22Rv1 (cell line): Measurements from ENCODE around the gene ADGRL3.

Experiments used
- H3K27ac ChIP-seq: fragments of 450-650 bp; 2 replicates; pipeline ENCODE4 v1.5.1; 2017
- ZFX ChIP-seq: fragments of 450-650 bp; IDR thresholded peaks from 2 replicates; pipeline ENCODE4 v1.6.1; 2017; ENCODE audit warnings: antibody characterized with exemption, borderline replicate concordance
- TF ChIP-seq, protein P1 (sequence below): fragments of 450-650 bp; IDR thresholded peaks from 2 replicates; pipeline ENCODE4 v1.5.1; 2017; ENCODE audit warnings: mild to moderate bottlenecking

ADGRL3 gene

GRCh38 chr4:62093735-62094134 is 893.6 kb downstream of the ADGRL3 start:
- H3K27ac ChIP-seq = no peak overlapping the region
- TF ChIP-seq, protein P1, sequence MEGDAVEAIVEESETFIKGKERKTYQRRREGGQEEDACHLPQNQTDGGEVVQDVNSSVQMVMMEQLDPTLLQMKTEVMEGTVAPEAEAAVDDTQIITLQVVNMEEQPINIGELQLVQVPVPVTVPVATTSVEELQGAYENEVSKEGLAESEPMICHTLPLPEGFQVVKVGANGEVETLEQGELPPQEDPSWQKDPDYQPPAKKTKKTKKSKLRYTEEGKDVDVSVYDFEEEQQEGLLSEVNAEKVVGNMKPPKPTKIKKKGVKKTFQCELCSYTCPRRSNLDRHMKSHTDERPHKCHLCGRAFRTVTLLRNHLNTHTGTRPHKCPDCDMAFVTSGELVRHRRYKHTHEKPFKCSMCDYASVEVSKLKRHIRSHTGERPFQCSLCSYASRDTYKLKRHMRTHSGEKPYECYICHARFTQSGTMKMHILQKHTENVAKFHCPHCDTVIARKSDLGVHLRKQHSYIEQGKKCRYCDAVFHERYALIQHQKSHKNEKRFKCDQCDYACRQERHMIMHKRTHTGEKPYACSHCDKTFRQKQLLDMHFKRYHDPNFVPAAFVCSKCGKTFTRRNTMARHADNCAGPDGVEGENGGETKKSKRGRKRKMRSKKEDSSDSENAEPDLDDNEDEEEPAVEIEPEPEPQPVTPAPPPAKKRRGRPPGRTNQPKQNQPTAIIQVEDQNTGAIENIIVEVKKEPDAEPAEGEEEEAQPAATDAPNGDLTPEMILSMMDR = no peak

DNA sequence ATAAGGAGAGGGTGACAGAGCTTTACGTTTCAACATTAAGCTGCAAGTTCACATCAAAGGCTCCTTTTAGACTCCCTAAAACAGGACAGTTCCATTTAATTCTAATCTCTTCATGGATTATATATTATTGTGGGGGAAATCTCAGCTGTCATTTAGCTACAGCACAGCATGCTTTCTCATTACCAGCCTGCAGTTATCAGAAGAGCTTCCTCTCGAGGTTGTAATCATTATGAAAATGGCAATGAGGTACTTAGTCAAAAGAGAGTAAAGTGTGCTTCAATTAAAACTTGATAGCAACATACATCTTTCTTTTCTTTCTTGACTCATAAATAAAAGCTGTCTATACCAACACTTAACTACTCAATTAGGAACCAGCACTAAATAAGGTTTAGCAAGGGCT is 896.8 kb downstream of the ADGRL3 start:
- TF ChIP-seq ZFX = no peak
- TF ChIP-seq, protein P1 = no peak
- no peak overlapping the region for H3K27ac ChIP-seq

GRCh38 chr4:62115216-62115615 is 915.1 kb downstream of the ADGRL3 start:
- TF ChIP-seq, protein P1 = no peak
- no peak for TF ChIP-seq ZFX
- H3K27ac ChIP-seq = no peak overlapping the region

- H3K27ac ChIP-seq = no peak overlapping the region
- TF ChIP-seq ZFX = no peak
- TF ChIP-seq, protein P1 = no peak
Measured at GRCh38 chr4:62117886-62118285, 917.8 kb downstream of the ADGRL3 start.

GRCh38 chr4:62118558-62118957 is 918.4 kb downstream of the ADGRL3 start:
- H3K27ac ChIP-seq = no peak overlapping the region
- TF ChIP-seq, protein P1 = no peak
- TF ChIP-seq ZFX = no peak

DNA sequence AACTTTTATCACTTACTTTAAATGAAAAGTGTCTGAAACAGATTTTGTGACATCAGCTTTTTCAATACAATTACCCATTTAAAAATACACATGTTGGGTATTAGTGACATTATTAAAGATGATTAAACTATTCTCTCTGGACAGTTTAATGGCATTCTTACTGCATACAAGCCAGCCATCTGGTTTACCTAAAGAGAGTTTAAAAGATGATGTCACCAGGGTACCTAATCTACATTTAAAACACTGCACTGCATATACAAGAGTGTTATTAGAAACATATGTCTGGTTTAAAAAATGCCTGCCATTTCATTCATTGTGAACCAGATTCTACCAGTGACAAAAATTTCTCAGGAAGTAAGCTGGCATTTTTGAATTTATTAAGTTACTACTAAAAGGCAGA is 919.1 kb downstream of the ADGRL3 start:
- H3K27ac ChIP-seq = no peak overlapping the region
- TF ChIP-seq, protein P1 = no peak
- TF ChIP-seq ZFX = no peak

- TF ChIP-seq ZFX = no peak
- TF ChIP-seq, protein P1 = no peak
- no peak overlapping the region for H3K27ac ChIP-seq
Measured at GRCh38 chr4:62126064-62126732, 926.1 kb downstream of the ADGRL3 start.
